ENCODE data around the gene PCDHGA12. TPM values are rescaled to one million over a fixed set of nuclear protein-coding genes. Genes with fewer than 3 reads are reported as not detected.

Gene PCDHGA12
- total RNA-seq, 4 donors from 2014 or later = 7.5 to 18.4 (median 14.2) TPM

GRCh38 chr5:141477815-141478214 lies 47.5 kb downstream of the PCDHGA12 start:
- no peak for ATAC-seq (ENCODE audit: low FRiP score)
- TF ChIP-seq CTCF (IDR thresholded peaks at IDR 0.05) = no peak
- no peak for DNase-seq (ENCODE audit: low spot score)

GRCh38 chr5:141478321-141478945 lies 48.1 kb downstream of the PCDHGA12 start:
- no peak for DNase-seq (ENCODE audit: low spot score)
- no peak for TF ChIP-seq CTCF (IDR thresholded peaks at IDR 0.05)
- no peak for ATAC-seq (ENCODE audit: low FRiP score)

- TF ChIP-seq CTCF (IDR thresholded peaks at IDR 0.05) = no peak
- DNase-seq (ENCODE audit: low spot score) (no peak), ATAC-seq (ENCODE audit: low FRiP score) (no peak)
Observed at GRCh38 chr5:141479776-141480175, 49.5 kb downstream of the PCDHGA12 start.

Other genes starting within 250 kb of the PCDHGA12 start
- 1 to 10 TPM; 2.3 to 6.1 (median 3.6) TPM for gene PCDHB16, start 248.1 kb upstream of the PCDHGA12 start, total RNA-seq
- 1 to 10 TPM; 1.3 to 4.7 (median 2.8) TPM for gene PCDHB9, start 243.3 kb upstream of the PCDHGA12 start, total RNA-seq
- gene PCDHB10, start 238.2 kb upstream of the PCDHGA12 start, total RNA-seq = 1 to 10 TPM in 3 of 4 donors, under 1 TPM in 1; 0.96 to 3.6 (median 1.2) TPM
- 1 to 10 TPM; 1.3 to 2.4 (median 1.7) TPM for gene PCDHB11, start 230.9 kb upstream of the PCDHGA12 start, total RNA-seq
- 1 to 10 TPM; 1.9 to 4.4 (median 2.5) TPM for gene PCDHB12, start 221.8 kb upstream of the PCDHGA12 start, total RNA-seq
- gene PCDHB13, start 216.6 kb upstream of the PCDHGA12 start, total RNA-seq = 1 to 10 TPM; 1.8 to 7.7 (median 3.0) TPM
- 1 to 10 TPM; 2.0 to 7.1 (median 3.1) TPM for gene PCDHB14, start 207.2 kb upstream of the PCDHGA12 start, total RNA-seq
- 1 to 10 TPM; 2.0 to 6.0 (median 3.3) TPM for gene PCDHB15, start 185.1 kb upstream of the PCDHGA12 start, total RNA-seq
- gene SLC25A2, start 126.5 kb upstream of the PCDHGA12 start, total RNA-seq = 1 to 10 TPM in 1 of 4 donors, under 1 TPM in 1, not detected in 2; 0.46 to 2.0 TPM
- 10 to 100 TPM; 43.7 to 57.8 (median 52.5) TPM for gene TAF7, start 109.7 kb upstream of the PCDHGA12 start, total RNA-seq
- 1 to 10 TPM in 1 of 4 donors, under 1 TPM in 3; 0.12 to 2.2 (median 0.59) TPM for gene PCDHGA1, start 100.0 kb upstream of the PCDHGA12 start, total RNA-seq
- gene PCDHGA2, start 91.7 kb upstream of the PCDHGA12 start, total RNA-seq = 1 to 10 TPM; 2.0 to 6.6 (median 4.0) TPM
- gene PCDHGA3, start 86.7 kb upstream of the PCDHGA12 start, total RNA-seq = 1 to 10 TPM; 2.3 to 6.3 (median 2.8) TPM
- 1 to 10 TPM; 1.4 to 6.0 (median 2.2) TPM for gene PCDHGB1, start 80.4 kb upstream of the PCDHGA12 start, total RNA-seq
- 1 to 10 TPM; 2.6 to 9.0 (median 3.9) TPM for gene PCDHGA4, start 75.5 kb upstream of the PCDHGA12 start, total RNA-seq
- gene PCDHGB2, start 70.5 kb upstream of the PCDHGA12 start, total RNA-seq = 10 to 100 TPM in 1 of 4 donors, 1 to 10 TPM in 3; 2.5 to 15.3 (median 4.4) TPM
- gene PCDHGA5, start 66.3 kb upstream of the PCDHGA12 start, total RNA-seq = 10 to 100 TPM in 1 of 4 donors, 1 to 10 TPM in 3; 2.0 to 14.5 (median 3.3) TPM
- gene PCDHGB3, start 60.3 kb upstream of the PCDHGA12 start, total RNA-seq = 10 to 100 TPM in 1 of 4 donors, 1 to 10 TPM in 3; 2.5 to 13.2 (median 3.9) TPM
- 1 to 10 TPM; 3.0 to 6.9 (median 4.6) TPM for gene PCDHGA6, start 56.6 kb upstream of the PCDHGA12 start, total RNA-seq
- 1 to 10 TPM; 1.1 to 9.0 (median 3.6) TPM for gene PCDHGA7, start 47.8 kb upstream of the PCDHGA12 start, total RNA-seq
- 10 to 100 TPM in 1 of 4 donors, 1 to 10 TPM in 3; 2.4 to 14.5 (median 6.1) TPM for gene PCDHGB4, start 42.8 kb upstream of the PCDHGA12 start, total RNA-seq
- 1 to 10 TPM in 3 of 4 donors, under 1 TPM in 1; 0.72 to 7.4 (median 2.2) TPM for gene PCDHGA8, start 37.9 kb upstream of the PCDHGA12 start, total RNA-seq
- 10 to 100 TPM in 1 of 4 donors, 1 to 10 TPM in 3; 6.5 to 18.8 (median 8.9) TPM for gene PCDHGB5, start 32.6 kb upstream of the PCDHGA12 start, total RNA-seq
- gene PCDHGA9, start 27.7 kb upstream of the PCDHGA12 start, total RNA-seq = 10 to 100 TPM in 1 of 4 donors, 1 to 10 TPM in 3; 5.0 to 14.8 (median 7.3) TPM
- gene PCDHGB6, start 22.5 kb upstream of the PCDHGA12 start, total RNA-seq = 10 to 100 TPM in 1 of 4 donors, 1 to 10 TPM in 3; 4.2 to 12.6 (median 6.5) TPM
- gene PCDHGA10, start 17.5 kb upstream of the PCDHGA12 start, total RNA-seq = 10 to 100 TPM in 1 of 4 donors, 1 to 10 TPM in 3; 5.5 to 14.0 (median 6.8) TPM
- 10 to 100 TPM in 2 of 4 donors, 1 to 10 TPM in 2; 7.8 to 25.2 (median 10.2) TPM for gene PCDHGB7, start 12.8 kb upstream of the PCDHGA12 start, total RNA-seq
- gene PCDHGA11, start 9.5 kb upstream of the PCDHGA12 start, total RNA-seq = 10 to 100 TPM in 1 of 4 donors, 1 to 10 TPM in 3; 3.1 to 12.1 (median 5.3) TPM
- gene PCDHGC3, start 45.5 kb downstream of the PCDHGA12 start, total RNA-seq = 10 to 100 TPM; 34.8 to 83.1 (median 41.9) TPM
- 1 to 10 TPM; 1.5 to 4.1 (median 3.5) TPM for gene PCDHGC4, start 54.5 kb downstream of the PCDHGA12 start, total RNA-seq
- gene PCDHGC5, start 58.6 kb downstream of the PCDHGA12 start, total RNA-seq = 1 to 10 TPM; 1.1 to 3.2 (median 2.1) TPM
- 10 to 100 TPM; 35.5 to 93.2 (median 47.9) TPM for gene DIAPH1, start 188.5 kb downstream of the PCDHGA12 start, total RNA-seq
- 10 to 100 TPM; 31.5 to 50.6 (median 38.5) TPM for gene HDAC3, start 206.3 kb downstream of the PCDHGA12 start, total RNA-seq
- 1 to 10 TPM; 1.0 to 4.3 (median 2.9) TPM for gene RELL2, start 206.5 kb downstream of the PCDHGA12 start, total RNA-seq
- gene FCHSD1, start 220.9 kb downstream of the PCDHGA12 start, total RNA-seq = 10 to 100 TPM; 11.2 to 19.7 (median 15.5) TPM

All from omental fat pad (tissue), 4 donors.